A204.1 (cell line): ENCODE data around the gene CABCOCO1.
"Not testable (repeated sequence)": the region's sequence is repeated elsewhere in the genome, so short reads cannot be mapped to it uniquely, and the experiment has no call there.

Experiments
- FAIRE-seq: peaks from 2 replicates; lab custom pipeline; 2012; peaks lifted over from hg19 to GRCh38; lab: Jason Lieb, UNC

Gene CABCOCO1

DNA sequence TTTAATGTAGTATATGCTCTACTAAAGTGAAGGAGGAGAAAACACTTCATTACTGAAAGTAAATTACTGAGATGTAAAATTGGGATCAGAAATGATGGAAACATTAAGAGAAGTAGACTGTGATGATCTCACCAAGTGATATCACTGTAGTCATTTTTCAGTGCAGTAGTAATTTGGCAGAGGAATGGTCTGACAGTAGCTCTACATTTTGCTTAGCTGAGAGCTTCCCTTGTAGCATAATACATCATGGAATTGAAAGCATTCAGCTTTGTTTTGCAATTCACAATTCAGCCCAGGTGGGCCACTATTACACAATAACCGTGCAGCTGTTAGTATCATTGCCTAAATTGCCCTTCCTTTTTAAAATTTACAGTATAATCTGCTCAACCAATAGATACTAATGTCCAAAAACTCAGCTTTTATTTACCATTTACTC lies 19.4 kb upstream of the CABCOCO1 start:
- no peak for FAIRE-seq

- no peak for FAIRE-seq
These were observed 9.0 kb upstream of the CABCOCO1 start for GRCh38 chr10:61653699-61654098.

GRCh38 chr10:61655335-61655851 lies 7.3 kb upstream of the CABCOCO1 start:
- no peak for FAIRE-seq

DNA sequence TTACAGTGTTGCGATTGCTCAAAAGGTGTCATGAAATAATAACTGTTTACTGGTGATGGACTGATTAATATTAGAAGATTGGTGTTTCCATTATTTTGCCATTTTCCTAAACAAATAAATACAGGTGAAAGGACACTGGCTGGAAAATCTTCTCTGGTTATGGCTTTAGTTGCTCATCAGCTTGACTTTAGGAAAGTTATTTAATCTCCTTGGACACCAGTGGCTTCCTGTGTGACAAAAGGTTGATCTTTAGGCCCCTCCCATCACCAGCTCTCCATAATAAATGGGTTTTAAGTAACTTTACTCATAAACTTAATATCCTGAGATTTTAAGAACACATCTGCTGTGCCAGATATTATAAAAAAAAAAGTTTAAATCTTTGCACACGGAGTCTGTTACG lies 737 bp downstream of the CABCOCO1 start:
- FAIRE-seq: peak; percentile 88

GRCh38 chr10:61664985-61665384 lies 2.3 kb downstream of the CABCOCO1 start:
- peak; percentile 54 for FAIRE-seq

DNA sequence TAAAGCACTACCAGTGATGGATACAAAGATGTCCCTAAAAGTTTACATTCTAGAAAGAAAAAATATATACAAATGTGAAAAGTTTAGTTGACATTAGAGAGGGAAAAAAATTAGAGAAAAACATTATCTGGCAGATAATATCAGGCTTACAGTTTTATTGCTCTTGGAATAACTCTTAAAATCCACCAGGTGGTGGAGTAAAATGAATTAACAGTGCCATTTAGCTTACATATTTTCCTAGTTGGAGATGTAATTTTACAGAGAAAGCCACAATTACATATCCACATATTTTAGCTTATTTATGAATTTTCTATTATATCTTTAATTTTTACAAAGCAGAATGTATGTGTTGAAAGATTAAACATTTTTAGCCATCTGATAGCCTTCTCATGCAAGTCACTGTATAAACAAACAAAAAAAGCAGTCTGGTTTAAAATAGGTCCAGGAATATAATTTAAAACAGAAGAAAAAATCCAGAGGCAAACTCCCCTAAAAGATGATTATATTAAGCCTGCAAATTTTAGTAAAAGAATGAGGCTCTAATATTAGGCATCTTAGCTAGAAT lies 6.5 kb downstream of the CABCOCO1 start:
- peak; percentile 97 for FAIRE-seq

- FAIRE-seq: no peak
These were observed 7.1 kb downstream of the CABCOCO1 start for GRCh38 chr10:61669849-61670248.

DNA sequence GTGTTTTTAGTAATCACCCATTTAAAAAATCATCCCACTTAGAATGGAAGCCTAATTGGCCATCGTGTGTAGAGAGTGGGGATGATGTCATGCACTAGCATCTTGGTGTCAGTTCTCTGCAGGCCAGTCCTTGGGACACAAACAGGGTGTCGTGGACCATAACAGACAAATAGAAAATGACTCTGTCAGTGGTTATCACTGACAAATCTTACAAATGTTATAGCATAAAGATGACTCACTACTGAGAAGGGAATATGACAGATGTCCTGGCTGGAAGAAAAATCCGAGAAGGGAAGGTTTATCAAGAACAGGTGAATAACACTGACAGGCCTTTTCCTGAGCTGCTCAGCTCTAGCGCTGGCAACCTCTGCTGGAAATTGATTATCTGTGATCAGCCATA lies 10.6 kb downstream of the CABCOCO1 start:
- no peak for FAIRE-seq

GRCh38 chr10:61682323-61682722 lies 19.6 kb downstream of the CABCOCO1 start:
- FAIRE-seq: no peak

- no peak for FAIRE-seq
These were observed 20.6 kb downstream of the CABCOCO1 start for GRCh38 chr10:61683319-61683718.

- FAIRE-seq: no peak
These were observed 22.3 kb downstream of the CABCOCO1 start for GRCh38 chr10:61684894-61685507.

- no peak for FAIRE-seq
These were observed 26.0 kb downstream of the CABCOCO1 start for GRCh38 chr10:61688551-61689308.

GRCh38 chr10:61691667-61692066 lies 28.9 kb downstream of the CABCOCO1 start:
- FAIRE-seq: not testable (repeated sequence)

DNA sequence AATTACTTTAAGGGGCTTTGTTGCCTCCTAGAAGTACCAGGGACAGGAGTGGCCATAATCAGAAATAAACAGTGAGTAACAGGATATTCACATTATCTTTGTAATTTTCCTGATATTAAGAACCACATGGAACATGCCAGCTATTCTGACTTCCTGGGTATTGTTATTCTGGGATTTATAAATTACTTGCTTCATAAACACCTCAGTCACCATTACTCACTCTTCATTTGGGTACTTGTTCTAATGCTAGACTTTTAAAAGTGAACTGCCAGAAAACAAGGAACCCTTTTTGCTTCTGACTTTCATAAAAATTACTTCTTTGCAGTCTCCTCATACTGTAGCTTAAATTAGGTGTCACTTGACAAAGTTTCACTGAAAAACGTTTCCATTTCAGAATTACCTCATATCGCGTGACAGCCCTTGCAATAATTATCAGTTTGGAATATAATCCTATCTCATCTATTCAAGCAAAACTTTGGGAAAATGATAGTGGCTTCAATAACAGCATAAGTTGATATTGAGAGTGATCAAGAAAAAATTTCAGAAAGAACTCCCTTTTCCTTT lies 29.8 kb downstream of the CABCOCO1 start:
- FAIRE-seq: no peak

DNA sequence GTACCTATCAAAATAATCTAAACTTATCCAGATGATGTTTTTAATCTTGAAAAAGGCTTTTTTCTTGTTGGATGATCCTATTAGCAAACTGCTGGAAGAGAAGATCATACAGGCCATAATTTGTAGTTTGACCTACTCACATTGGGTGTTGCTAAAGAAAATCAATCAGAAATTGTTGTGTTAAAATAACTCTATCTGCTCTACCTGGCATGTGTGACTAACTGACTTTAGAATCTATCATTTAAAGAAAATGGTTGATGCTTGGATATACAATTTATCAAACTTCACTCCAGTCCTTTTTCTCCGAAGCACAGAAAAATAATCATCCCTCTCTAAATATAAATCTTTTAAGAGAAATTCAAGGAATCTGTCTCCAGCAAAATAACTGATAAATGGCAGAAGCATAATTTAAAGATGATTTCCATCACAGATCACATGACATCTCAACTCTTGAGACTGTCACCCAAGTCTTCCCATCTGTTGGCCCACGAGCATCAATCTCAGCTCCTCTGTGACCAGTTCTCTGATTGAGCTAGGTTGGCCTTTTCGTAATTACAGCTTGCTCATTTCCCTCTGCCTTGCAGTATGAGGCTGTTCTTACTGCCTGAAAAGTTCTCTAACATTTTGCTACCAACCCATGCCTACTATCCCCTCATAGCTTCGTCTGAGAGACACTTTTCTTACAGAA lies 36.4 kb downstream of the CABCOCO1 start:
- no peak for FAIRE-seq

DNA sequence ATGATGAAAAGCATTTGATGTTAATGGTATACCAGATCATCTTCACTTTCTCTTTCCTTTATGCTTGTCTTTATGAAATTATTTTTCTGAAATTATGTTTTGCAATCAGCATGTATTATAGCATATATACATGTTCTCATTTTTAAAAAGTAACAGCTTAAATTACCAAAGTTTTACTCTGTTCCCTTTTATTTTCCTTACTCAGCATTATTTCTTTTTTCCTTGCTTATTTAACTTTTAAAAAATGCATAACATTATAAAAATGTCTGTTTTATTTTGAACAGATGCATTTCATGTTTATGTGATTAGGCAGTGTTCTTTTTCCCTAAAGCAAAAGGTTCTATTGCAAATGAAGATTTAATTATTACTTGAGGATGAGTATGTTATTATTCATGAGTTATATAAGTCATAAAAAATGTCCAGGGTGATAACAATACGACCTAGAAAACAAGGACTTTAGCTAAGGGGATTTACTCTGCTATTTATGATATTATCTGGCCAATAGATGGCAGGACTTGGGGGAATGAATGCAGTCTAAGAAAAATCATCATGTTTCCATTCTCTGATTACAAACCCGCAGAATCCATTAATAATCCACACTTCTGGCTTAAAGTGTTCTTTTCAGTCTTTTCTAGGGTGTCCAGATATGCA lies 38.5 kb downstream of the CABCOCO1 start:
- no peak for FAIRE-seq

- no peak for FAIRE-seq
These were observed 39.0 kb downstream of the CABCOCO1 start for GRCh38 chr10:61701706-61702105.

- FAIRE-seq: no peak
These were observed 39.9 kb downstream of the CABCOCO1 start for GRCh38 chr10:61702584-61702983.

DNA sequence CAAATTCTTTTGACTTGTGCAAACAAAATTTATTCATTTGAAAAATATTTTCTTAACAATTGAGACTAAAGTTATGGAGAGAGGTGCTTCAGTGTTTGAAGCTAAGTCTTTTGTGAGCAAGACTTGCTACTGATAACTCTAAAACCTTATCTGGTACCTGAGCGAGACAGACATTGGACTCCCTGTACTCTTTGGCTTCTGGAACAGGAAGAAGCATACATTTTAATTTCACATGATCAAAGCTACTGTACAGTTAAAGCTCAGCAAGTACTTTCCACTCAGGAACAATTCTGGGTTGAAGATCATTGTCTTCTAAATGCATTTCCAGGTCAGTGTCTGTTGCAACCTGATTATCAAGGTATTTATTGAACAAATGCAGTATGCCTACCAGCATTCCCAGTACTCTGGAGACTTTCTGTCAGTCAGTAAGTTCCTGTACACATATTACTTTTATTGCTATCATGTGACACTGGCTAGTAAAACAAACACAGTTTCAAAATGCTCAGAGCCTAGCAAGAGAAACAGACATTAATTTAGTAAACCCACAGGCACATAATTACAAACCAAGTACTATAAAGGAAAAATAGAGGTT lies 42.4 kb downstream of the CABCOCO1 start:
- FAIRE-seq: no peak

- no peak for FAIRE-seq
These were observed 46.1 kb downstream of the CABCOCO1 start for GRCh38 chr10:61708846-61709245.

DNA sequence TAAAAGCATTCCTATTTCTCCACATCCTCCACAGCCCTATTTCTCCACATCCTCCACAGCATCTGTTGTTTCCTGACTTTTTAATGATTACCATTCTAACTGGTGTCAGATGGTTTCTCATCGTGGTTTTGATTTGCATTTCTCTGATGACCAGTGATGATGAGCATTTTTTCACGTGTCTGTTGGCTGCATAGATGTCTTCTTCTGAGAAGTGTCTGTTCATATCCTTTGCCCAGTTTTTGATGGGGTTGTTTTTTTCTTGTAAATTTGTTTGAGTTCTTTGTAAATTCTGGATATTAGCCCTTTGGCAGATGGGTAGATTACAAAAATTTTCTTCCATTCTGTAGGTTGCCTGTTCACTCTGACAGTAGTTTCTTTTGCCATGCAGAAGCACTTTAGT lies 49.4 kb downstream of the CABCOCO1 start:
- not testable (repeated sequence) for FAIRE-seq
